ENCODE data around the gene SLC29A2.
A peak's percentile ranks its signal among the peaks of the same experiment; 100 is the strongest.

The SLC29A2 gene

GRCh38 chr11:66346476-66347424 lies 24.8 kb downstream of the SLC29A2 start:
- no peak for DNase-seq

- DNase-seq, result no peak
These were observed 26.3 kb downstream of the SLC29A2 start for GRCh38 chr11:66345316-66345649.

- peak; percentile 97 for DNase-seq
These were observed 26.8 kb downstream of the SLC29A2 start, which contains the start of gene BRMS1 for GRCh38 chr11:66344550-66345315. Gene BRMS1, minus strand, starts transcription at chr11:66345104. Its CDS starts 2,870 bp downstream, at chr11:66342234.

GRCh38 chr11:66343176-66343575 lies 28.4 kb downstream of the SLC29A2 start:
- DNase-seq, result no peak

- no peak for DNase-seq
These were observed 29.9 kb downstream of the SLC29A2 start for GRCh38 chr11:66341502-66342126.

- DNase-seq, result no peak
These were observed 30.7 kb downstream of the SLC29A2 start for GRCh38 chr11:66340596-66341501.

- no peak for DNase-seq
These were observed 31.7 kb downstream of the SLC29A2 start for GRCh38 chr11:66339686-66340483.

GRCh38 chr11:66339162-66339675 lies 32.3 kb downstream of the SLC29A2 start:
- DNase-seq, result no peak

- DNase-seq, result no peak
These were observed 33.0 kb downstream of the SLC29A2 start for GRCh38 chr11:66338276-66339161.

GRCh38 chr11:66337103-66337899 lies 34.3 kb downstream of the SLC29A2 start:
- DNase-seq, result no peak

GRCh38 chr11:66336234-66337102 lies 35.1 kb downstream of the SLC29A2 start, which contains the start of gene RIN1:
Gene RIN1, minus strand, starts transcription at chr11:66336434. Its CDS starts 32 bp downstream, at chr11:66336402.
- peak; percentile 71 for DNase-seq

- DNase-seq, result no peak
These were observed 35.9 kb downstream of the SLC29A2 start for GRCh38 chr11:66335531-66336233.

GRCh38 chr11:66334605-66335442 lies 36.7 kb downstream of the SLC29A2 start:
- no peak for DNase-seq

GRCh38 chr11:66333896-66334604 lies 37.5 kb downstream of the SLC29A2 start:
- no peak for DNase-seq

- DNase-seq, result no peak
These were observed 38.2 kb downstream of the SLC29A2 start for GRCh38 chr11:66333220-66333877.

All from OCI-M1 (cell line).